GM18873 (cell line): ENCODE results near the gene GLI3.
A peak's percentile ranks its signal among the peaks of the same experiment; 100 is the strongest.

ENCODE experiments used
- ATAC-seq: cut with Tn5 transposase; IDR thresholded peaks from one replicate; pipeline ENCODE4 v1.9.1; 2021; ENCODE audit warnings: mild to moderate bottlenecking, moderate library complexity, moderate number of reproducible peaks; ENCODE audit not compliant: unreplicated experiment, low FRiP score

GLI3 gene

GRCh38 chr7:42237811-42238541 is 967 bp upstream of the GLI3 start:
- ATAC-seq: no peak

- ATAC-seq: no peak
These were observed 588 bp downstream of the GLI3 start for GRCh38 chr7:42236266-42236975.

- ATAC-seq: no peak
These were observed 1.3 kb downstream of the GLI3 start for GRCh38 chr7:42235741-42236161.

DNA sequence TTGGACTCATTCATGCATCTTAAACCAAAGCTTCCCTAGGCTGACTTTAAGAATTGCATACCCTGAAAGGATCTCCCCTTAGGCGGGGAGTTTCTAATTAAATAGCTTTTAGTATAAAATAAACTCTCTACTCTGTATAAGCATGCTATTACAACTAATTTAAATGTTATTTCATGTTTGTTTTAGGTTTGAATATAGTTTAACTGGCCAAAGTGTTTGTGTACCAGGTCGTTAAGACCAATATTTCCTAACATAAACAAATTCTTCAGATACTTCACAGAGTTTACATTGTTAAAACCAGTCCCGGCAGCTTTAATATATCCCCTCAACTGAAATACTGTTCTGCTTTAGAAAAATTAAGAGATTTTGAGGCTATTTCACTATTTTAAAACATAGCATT is 2.3 kb downstream of the GLI3 start:
- ATAC-seq: no peak

DNA sequence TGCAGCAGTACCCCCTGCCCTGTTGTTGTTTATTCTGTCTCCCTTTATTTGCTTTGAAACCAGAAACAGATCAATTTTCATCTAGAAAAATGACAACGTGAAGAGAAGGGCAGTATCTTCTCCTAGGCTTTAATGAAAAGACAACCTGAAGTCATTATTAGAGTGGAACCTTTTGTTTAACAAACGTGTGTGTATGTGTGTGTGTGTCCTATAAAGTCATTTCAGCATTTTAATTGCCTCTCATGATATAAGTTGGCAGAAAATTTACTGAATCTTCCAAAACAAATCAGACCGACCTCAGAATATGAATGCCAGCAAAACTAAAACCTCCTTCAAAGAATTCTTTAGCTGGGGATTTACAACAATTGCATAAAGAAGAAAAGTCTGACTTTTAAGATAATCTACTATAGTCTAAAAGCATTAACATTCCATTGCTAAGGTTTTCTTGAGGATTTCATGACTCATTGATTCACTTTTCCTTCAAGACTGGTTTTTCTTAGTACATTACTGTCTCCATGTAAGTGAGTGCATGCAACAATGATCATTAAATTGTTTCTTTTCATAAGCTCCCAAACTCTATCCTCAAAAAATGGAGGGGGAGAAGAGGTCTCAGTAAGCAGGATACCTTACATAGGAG is 3.2 kb downstream of the GLI3 start:
- no peak for ATAC-seq

- no peak for ATAC-seq
These were observed 3.8 kb downstream of the GLI3 start for GRCh38 chr7:42233171-42233570.

DNA sequence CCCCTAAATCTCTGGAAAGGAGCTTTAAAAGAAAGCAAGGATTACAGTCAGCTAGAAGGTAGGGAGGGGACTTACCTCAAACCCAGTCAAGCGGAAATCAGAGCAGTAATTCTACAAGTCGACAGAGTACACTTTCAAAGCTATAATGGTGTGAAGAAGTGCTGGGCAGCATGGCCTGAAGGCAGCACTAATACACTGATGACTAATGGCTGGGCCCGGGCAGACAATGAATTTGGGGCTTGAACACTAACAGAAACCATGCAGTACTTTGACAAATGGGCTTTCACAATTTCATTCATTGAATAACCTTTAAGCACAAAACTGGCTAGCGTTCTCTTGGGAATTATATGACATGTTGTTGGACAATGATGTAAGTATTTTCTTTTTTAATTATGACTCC is 4.7 kb downstream of the GLI3 start:
- no peak for ATAC-seq

- no peak for ATAC-seq
These were observed 5.8 kb downstream of the GLI3 start for GRCh38 chr7:42231043-42231787.

- ATAC-seq: peak; percentile 24
These were observed 8.9 kb downstream of the GLI3 start for GRCh38 chr7:42227936-42228591.

DNA sequence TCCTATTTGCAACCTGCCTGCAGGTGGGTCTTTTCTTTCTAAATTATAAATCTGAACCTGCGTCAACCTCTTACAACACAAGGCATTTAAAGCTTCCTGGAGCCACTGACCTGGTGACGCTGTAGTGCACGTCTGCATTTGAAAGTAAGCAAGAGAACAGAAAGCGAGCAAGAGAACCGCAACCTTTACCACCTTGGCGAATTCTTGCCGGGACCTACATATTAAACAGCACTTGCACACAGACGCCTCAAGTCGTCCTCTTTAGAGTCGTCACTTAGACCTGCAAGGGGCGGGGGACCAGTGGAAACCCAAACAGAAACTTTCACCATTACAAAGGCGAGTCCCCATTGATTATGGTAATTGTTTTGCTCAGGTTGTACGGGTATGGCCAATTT is 9.5 kb downstream of the GLI3 start:
- ATAC-seq: peak; percentile 94

DNA sequence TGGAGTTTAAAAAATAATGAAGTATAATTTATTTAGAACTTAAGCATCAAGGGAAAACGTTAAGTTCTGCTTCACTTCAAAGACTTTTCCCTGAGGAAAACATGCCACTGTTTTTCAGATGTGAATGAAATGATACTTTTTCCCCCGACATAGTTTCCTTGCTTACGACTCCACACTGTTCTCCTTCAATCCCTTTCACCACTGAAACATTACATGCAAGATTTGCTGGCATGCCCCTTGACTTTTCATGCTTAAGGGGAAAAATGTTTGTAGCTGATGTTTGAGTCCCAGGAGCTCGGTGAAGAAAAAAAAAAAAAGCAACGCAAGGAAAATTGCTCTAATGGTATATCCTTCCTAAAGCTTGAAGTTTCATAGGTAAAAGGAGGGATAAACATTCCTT is 10.0 kb downstream of the GLI3 start:
- no peak for ATAC-seq

- no peak for ATAC-seq
These were observed 10.6 kb downstream of the GLI3 start for GRCh38 chr7:42226354-42226941.

- no peak for ATAC-seq
These were observed 12.5 kb downstream of the GLI3 start for GRCh38 chr7:42224391-42225003.

DNA sequence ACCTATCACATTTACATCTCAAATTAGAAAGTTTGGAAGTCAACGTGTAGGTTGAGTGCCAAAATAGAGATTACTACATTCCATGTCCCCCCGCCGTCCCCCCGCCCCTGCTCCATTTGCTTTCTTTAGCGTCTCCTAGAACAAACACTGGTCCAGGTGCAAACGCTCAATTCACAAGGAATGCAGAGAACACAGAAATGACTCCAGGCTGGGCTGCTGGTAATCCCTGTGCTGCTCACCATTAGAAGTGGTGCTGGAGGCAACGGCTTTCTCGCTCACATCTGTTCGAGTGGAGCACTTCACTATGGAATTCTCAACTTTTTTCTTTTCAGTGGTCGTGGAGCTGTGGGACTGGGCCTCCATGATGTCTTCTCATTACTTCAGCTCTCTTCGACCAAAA is 14.1 kb downstream of the GLI3 start:
- ATAC-seq: no peak

GRCh38 chr7:42222125-42222524 is 14.9 kb downstream of the GLI3 start:
- no peak for ATAC-seq

DNA sequence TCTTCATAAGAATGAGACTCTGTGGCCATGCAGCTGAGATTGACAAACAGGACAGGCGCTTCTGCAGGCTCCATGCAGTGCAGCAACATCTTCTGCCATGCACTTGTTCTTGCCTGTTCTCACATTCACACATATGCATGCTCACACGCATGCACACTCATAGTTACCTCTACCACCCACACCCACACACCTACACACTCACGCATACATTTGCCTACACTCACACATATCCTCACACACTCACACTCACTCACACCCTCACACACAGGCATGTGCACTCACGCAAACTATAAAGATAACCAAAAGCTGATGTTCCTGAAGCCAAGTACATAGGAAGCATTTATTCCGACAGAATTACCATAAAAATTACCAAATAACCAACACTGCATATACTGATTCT is 15.7 kb downstream of the GLI3 start:
- no peak for ATAC-seq

DNA sequence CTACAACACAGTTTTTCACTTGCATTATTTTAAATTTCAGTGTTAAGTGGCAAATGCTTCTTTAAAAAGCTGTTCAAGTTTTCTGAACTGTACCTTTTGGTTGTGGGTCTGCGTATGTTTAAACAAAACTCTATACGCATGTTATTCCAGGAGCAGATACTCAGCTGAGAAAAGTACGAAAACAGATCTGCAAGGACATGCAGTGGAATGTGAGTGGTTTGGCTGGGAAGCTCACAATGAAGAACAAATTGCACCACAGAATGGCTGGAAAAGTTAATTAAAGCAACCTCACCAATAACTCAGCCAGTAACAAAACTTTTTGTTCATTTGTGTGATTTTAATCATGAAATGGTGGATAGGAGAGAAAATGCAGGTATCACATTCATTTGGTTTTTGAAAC is 17.6 kb downstream of the GLI3 start:
- no peak for ATAC-seq

- ATAC-seq: no peak
These were observed 18.8 kb downstream of the GLI3 start for GRCh38 chr7:42218248-42218647.

- ATAC-seq: no peak
These were observed 19.5 kb downstream of the GLI3 start for GRCh38 chr7:42217548-42217947.

- ATAC-seq: no peak
These were observed 20.0 kb downstream of the GLI3 start for GRCh38 chr7:42217053-42217452.
